GM12878 (cell line): ENCODE results near the gene CXXC1. TPM values are rescaled to one million over a fixed set of nuclear protein-coding genes. Genes with fewer than 3 reads are reported as not detected.
A peak's percentile ranks its signal among the peaks of the same experiment; 100 is the strongest.
"Not testable (repeated sequence)": the region's sequence is repeated elsewhere in the genome, so short reads cannot be mapped to it uniquely, and the experiment has no call there.

Source experiments
- ATAC-seq: fragments of 200-7000 bp; cut with Tn5 transposase; 3 replicates; pipeline ENCODE4 v1.9.1; 2020; ENCODE audit warnings: mild to moderate bottlenecking, moderate library complexity
- BruUV-seq: library from RNA; stranded (reverse); fragments of 400-500 nt; replicated peaks from 2 replicates; lab custom pipeline; 2021; lab: Mats Ljungman, UMichigan
- CTCF ChIA-PET: fragments of 300-600 bp; sonication (Branson Sonifier 250); formaldehyde crosslinking; extraction: SDS; loops from one replicate; lab custom pipeline; 2021; ENCODE audit warnings: inconsistent platforms; lab: Yijun Ruan, JAX
- POLR2A ChIA-PET: fragments of 350-600 bp; formaldehyde crosslinking; extraction: SDS; loops from one replicate; lab custom pipeline; 2021; ENCODE audit warnings: inconsistent platforms; lab: Charles Lee
- RAD21 ChIA-PET: fragments of 300-600 bp; sonication (Branson Sonifier 250); formaldehyde crosslinking; loops from one replicate; lab custom pipeline; 2023; ENCODE audit warnings: antibody characterized with exemption; ENCODE audit not compliant: unreplicated experiment; lab: Charles Lee
- SMC1A ChIA-PET: fragments of 300-600 bp; sonication (Branson Sonifier 250); formaldehyde crosslinking; loops from one replicate; lab custom pipeline; 2023; ENCODE audit not compliant: unreplicated experiment, uncharacterized antibody; lab: Charles Lee
- DNase-seq: peaks from one replicate; pipeline ENCODE4 v3.0.0-alpha.2; 2011; ENCODE audit warnings: low read depth, low spot score
- FAIRE-seq: peaks from 3 replicates; lab custom pipeline; 2011; peaks lifted over from hg19 to GRCh38; lab: Jason Lieb, UNC
- H2AFZ ChIP-seq: 2 replicates; pipeline ENCODE4 v1.6.0; 2011; ENCODE audit warnings: low read depth, low read length, control low read depth; ENCODE audit not compliant: control insufficient read depth
- H3K27ac ChIP-seq: 2 replicates; pipeline ENCODE4 v1.5.1; 2011; ENCODE audit warnings: control low read depth; ENCODE audit not compliant: control insufficient read depth, insufficient read depth
- H3K27me3 ChIP-seq, 2 experiments: replicated peaks in 1 of 2; 2 replicates each; pipeline versions ENCODE4 v1.6.0 to v1.6.1; 2011; ENCODE audit warnings: low read length in 1 of 2; ENCODE audit not compliant: control insufficient read depth in 2 of 2, insufficient read depth in 2 of 2
- H3K36me3 ChIP-seq, 2 experiments: 2 replicates each; pipeline ENCODE4 v1.5.1; 2011; ENCODE audit warnings: low read length in 1 of 2; ENCODE audit not compliant: control insufficient read depth in 2 of 2, insufficient read depth in 2 of 2
- H3K4me1 ChIP-seq: 2 replicates; pipeline ENCODE4 v1.6.1; 2011; ENCODE audit warnings: mild to moderate bottlenecking, low read length, moderate library complexity, mixed read lengths; ENCODE audit not compliant: control insufficient read depth, insufficient read depth
- H3K4me2 ChIP-seq: 2 replicates; pipeline ENCODE4 v1.6.0; 2011; ENCODE audit warnings: control low read depth; ENCODE audit not compliant: control insufficient read depth, insufficient read depth
- H3K4me3 ChIP-seq: fragments of 200-600 bp; sonication (generic); 2 replicates; pipeline ENCODE4 v1.5.1; 2016
- H3K79me2 ChIP-seq: 2 replicates; pipeline ENCODE4 v1.6.0; 2011; ENCODE audit warnings: low read length; ENCODE audit not compliant: control insufficient read depth, insufficient read depth
- H3K9ac ChIP-seq: 2 replicates; pipeline ENCODE4 v1.8.0; 2011; ENCODE audit warnings: low read length, control low read depth, mixed read lengths; ENCODE audit not compliant: control insufficient read depth, insufficient read depth
- H3K9me3 ChIP-seq: replicated peaks from 3 replicates; pipeline ENCODE4 v1.5.1; 2011; ENCODE audit warnings: mild to moderate bottlenecking, low read length; ENCODE audit not compliant: control insufficient read depth, insufficient read depth
- H4K20me1 ChIP-seq: 2 replicates; pipeline ENCODE4 v1.6.0; 2011; ENCODE audit not compliant: control insufficient read depth, insufficient read depth
- BCL3 ChIP-seq: IDR thresholded peaks from 2 replicates; pipeline ENCODE4 v1.6.1; 2011; ENCODE audit warnings: borderline replicate concordance, low read depth, mild to moderate bottlenecking, moderate library complexity, low read length; ENCODE audit not compliant: insufficient read depth, poor library complexity, severe bottlenecking
- EED ChIP-seq: sonication (generic); IDR thresholded peaks from 2 replicates; pipeline ENCODE4 v1.6.1; 2016; ENCODE audit warnings: antibody characterized with exemption, low read depth
- HDGF ChIP-seq: fragments of 450-650 bp; IDR thresholded peaks from 2 replicates; pipeline ENCODE4 v1.6.1; 2016; ENCODE audit warnings: antibody characterized with exemption
- MTA2 ChIP-seq: fragments of 450-650 bp; IDR thresholded peaks from 2 replicates; pipeline ENCODE4 v1.6.1; 2016; ENCODE audit warnings: low read depth, mild to moderate bottlenecking, moderate library complexity
- NFYB ChIP-seq: IDR thresholded peaks from 2 replicates; pipeline ENCODE4 v1.6.1; 2011; ENCODE audit warnings: low read depth, mild to moderate bottlenecking, low read length, improper control_type of control experiment, moderate library complexity; ENCODE audit not compliant: insufficient read depth
- TCF7 ChIP-seq: IDR thresholded peaks from 2 replicates; pipeline ENCODE4 v1.6.1; 2014; ENCODE audit warnings: antibody characterized with exemption, borderline replicate concordance
- YBX1 ChIP-seq: fragments of 450-650 bp; IDR thresholded peaks from 2 replicates; pipeline ENCODE4 v1.6.1; 2016; ENCODE audit warnings: antibody characterized with exemption
- WGBS: methylation state at CpG from one replicate; pipeline ENCODE4 v1.1.6; 2016; ENCODE audit warnings: low lambda C conversion rate; ENCODE audit not compliant: insufficient replicate concordance, insufficient coverage; ENCODE audit errors: missing lambda C conversion rate; 5-methylcytosine and 5-hydroxymethylcytosine counted together
- in situ Hi-C: fragments of 300-500 bp; cut with MboI; formaldehyde crosslinking; loops from 9 replicates; pipeline ENCODE4 v1.14.3; 2018; ENCODE audit warnings: mixed read lengths
- intact Hi-C: fragments of 100-400 bp; cut with micrococcal nuclease; formaldehyde crosslinking; loops from one replicate; pipeline ENCODE4 v1.14.2; 2022; ENCODE audit not compliant: unreplicated experiment
- polyA plus RNA-seq, 11 experiments: library from polyadenylated mRNA; depleted of rRNA in 4 of 11; unstranded in 6 of 11; stranded (reverse) in 5 of 11; fragments of >200 nt; fragmentation: Nextera tagmentation in 4 of 11; fragmentation: Illumina TruSeq in 1 of 11; extraction: Ambion mirVana in 4 of 11; extraction: Trizol in 1 of 11; gene quantifications; 1 replicate in 1 of 11; 2 replicates in 10 of 11; pipeline versions ENCODE4 v1.2.1 to v1.2.3, GENCODE V29; 2011 to 2016; ENCODE audit warnings: inconsistent platforms in 2 of 11, missing spikeins in 2 of 11, low read depth in 1 of 11
- total RNA-seq, 4 experiments: library from RNA; depleted of rRNA in 3 of 4; stranded (reverse); fragments of >200 nt in 3 of 4; fragmentation: Illumina TruSeq in 1 of 4; extraction: Trizol in 1 of 4; gene quantifications; 2 replicates each; pipeline versions ENCODE4 v1.2.1 to v1.2.3, GENCODE V29; 2013 to 2021
- TF ChIP-seq, protein P1 (sequence below): fragments of 450-650 bp; IDR thresholded peaks from 2 replicates; pipeline ENCODE4 v1.6.1; 2017; ENCODE audit warnings: borderline replicate concordance

Gene CXXC1
- total and polyA plus RNA-seq, 10 of the 15 experiments (the other 5 are each of a cell fraction or from before 2014, with no cell fraction given) = 9.2 to 180 (median 93.8) TPM

DNA sequence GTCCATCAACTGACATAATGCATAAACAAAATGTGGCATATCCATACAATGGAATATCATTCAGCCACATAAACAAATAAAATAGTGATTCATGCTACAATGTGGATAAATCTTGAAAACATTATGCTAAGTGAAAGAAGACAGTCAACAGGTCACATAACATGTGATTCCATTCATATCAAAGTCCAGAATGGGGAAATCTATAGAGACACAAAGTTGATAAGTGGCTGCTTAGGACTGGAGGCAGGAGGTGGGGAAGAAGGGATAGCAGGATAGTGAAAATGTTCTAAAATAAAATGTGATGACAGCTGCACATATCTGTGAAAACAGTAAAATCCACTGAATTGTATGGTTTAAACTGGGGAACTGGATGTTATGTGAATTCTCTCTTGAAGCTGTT lies 39.9 kb downstream of the CXXC1 start (continued):
- TF ChIP-seq TCF7 (no peak), YBX1 (no peak), EED (no peak)
- TF ChIP-seq, protein P1, sequence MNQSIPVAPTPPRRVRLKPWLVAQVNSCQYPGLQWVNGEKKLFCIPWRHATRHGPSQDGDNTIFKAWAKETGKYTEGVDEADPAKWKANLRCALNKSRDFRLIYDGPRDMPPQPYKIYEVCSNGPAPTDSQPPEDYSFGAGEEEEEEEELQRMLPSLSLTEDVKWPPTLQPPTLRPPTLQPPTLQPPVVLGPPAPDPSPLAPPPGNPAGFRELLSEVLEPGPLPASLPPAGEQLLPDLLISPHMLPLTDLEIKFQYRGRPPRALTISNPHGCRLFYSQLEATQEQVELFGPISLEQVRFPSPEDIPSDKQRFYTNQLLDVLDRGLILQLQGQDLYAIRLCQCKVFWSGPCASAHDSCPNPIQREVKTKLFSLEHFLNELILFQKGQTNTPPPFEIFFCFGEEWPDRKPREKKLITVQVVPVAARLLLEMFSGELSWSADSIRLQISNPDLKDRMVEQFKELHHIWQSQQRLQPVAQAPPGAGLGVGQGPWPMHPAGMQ = no peak

- WGBS = 55% methylated on average over 8 of the region's 8 CpGs
- H3K27me3 ChIP-seq, in situ Hi-C loops, RAD21 ChIA-PET, SMC1A ChIA-PET, FAIRE-seq, H3K4me2 ChIP-seq, CTCF ChIA-PET, H2AFZ ChIP-seq, H3K27ac ChIP-seq, intact Hi-C loops, H4K20me1 ChIP-seq, H3K9ac ChIP-seq, H3K36me3 ChIP-seq, DNase-seq, POLR2A ChIA-PET, H3K4me3 ChIP-seq, BruUV-seq, ATAC-seq, H3K9me3 ChIP-seq, H3K79me2 ChIP-seq, H3K4me1 ChIP-seq: not testable (repeated sequence)
These were observed 45.7 kb downstream of the CXXC1 start for GRCh38 chr18:50241768-50242167.

GRCh38 chr18:50240080-50240563 lies 47.4 kb downstream of the CXXC1 start:
- RAD21 ChIA-PET = no interaction called here

More at GRCh38 chr18:50240080-50240563, 47.4 kb downstream of the CXXC1 start:
- ChIA-PET SMC1A (no interaction called here), CTCF (no interaction called here), POLR2A (no interaction called here)
- BruUV-seq = no TSS peak
- Histone ChIP-seq H3K27ac (no peak overlapping the region), H3K9me3 (no peaks in the 10 kb centered on the region; the same call in 2 of the 3 replicates), H3K9ac (no peak overlapping the region), H4K20me1 (no peaks in the 10 kb centered on the region), H3K79me2 (no peaks in the 10 kb centered on the region), H3K36me3 (no peaks in the 10 kb centered on the region), H3K4me1 (no peaks in the 10 kb centered on the region), H2AFZ (no peak overlapping the region), H3K4me3 (no peak overlapping the region), H3K4me2 (no peak overlapping the region), H3K27me3 (no peaks in the 10 kb centered on the region)
- DNase-seq (no peak), FAIRE-seq (no peak)
- intact Hi-C loops (no loop called here), in situ Hi-C loops (no loop called here)
- WGBS = 86% methylated on average over 3 of the region's 3 CpGs
- TF ChIP-seq BCL3 (peak; percentile 41), NFYB (0 out of 2 replicates have a peak, but pooled peaks have one; percentile 18), MTA2 (no peak), HDGF (no peak)
- TF ChIP-seq, all 136 proteins: peak for 2
- ATAC-seq = no peak
